B cell (primary cell): ENCODE results near the gene PHOSPHO1. TPM values are rescaled to one million over a fixed set of nuclear protein-coding genes. Genes with fewer than 3 reads are reported as not detected.

Experiments used
- ATAC-seq: fragments of 200-7000 bp; cut with Tn5 transposase; one replicate; pipeline ENCODE4 v1.10.0; 2021; ENCODE audit warnings: low read depth, mild to moderate bottlenecking, moderate number of reproducible peaks, moderate library complexity
- CTCF ChIA-PET: fragments of 350-600 bp; sonication (Branson Sonifier 250); formaldehyde crosslinking; loops from one replicate; lab custom pipeline; 2021; ENCODE audit warnings: antibody characterized with exemption, inconsistent platforms; lab: Charles Lee
- POLR2A ChIA-PET: fragments of 350-600 bp; sonication (Branson Sonifier 250); formaldehyde crosslinking; loops from one replicate; lab custom pipeline; 2021; ENCODE audit warnings: antibody characterized with exemption; lab: Charles Lee
- DNase-seq: peaks from one replicate; pipeline ENCODE4 v3.0.0; 2013
- H2AFZ ChIP-seq: 2 replicates; pipeline ENCODE4 v1.6.1; 2012; ENCODE audit warnings: mild to moderate bottlenecking, low read depth, low read length; ENCODE audit not compliant: insufficient read depth, poor library complexity, severe bottlenecking
- H3K27ac ChIP-seq, 2 donors: 1 replicate in 1 of 2; 2 replicates in 1 of 2; pipeline ENCODE4 v1.5.1; 2012 to 2013; ENCODE audit warnings: low read length in 2 of 2, mild to moderate bottlenecking in 2 of 2, moderate library complexity in 1 of 2
- H3K27me3 ChIP-seq, 4 experiments: fragments of 200-600 bp in 1 of 4; sonication (generic) in 1 of 4; replicated peaks in 1 of 4; 1 replicate in 2 of 4; 2 replicates in 2 of 4; pipeline versions ENCODE4 v1.6.1 to v1.7.0; 2013 to 2016; ENCODE audit warnings: low read length in 3 of 4, mild to moderate bottlenecking in 2 of 4, mixed read lengths in 1 of 4, moderate library complexity in 1 of 4; ENCODE audit not compliant: insufficient read depth in 4 of 4, control insufficient read depth in 3 of 4; ENCODE audit errors: control extremely low read depth in 1 of 4
- H3K36me3 ChIP-seq, 2 experiments: replicated peaks in 1 of 2; 1 replicate in 1 of 2; 2 replicates in 1 of 2; pipeline versions ENCODE4 v1.6.1 to v1.7.1; 2013; ENCODE audit warnings: low read length in 1 of 2; ENCODE audit not compliant: insufficient read depth in 2 of 2, control insufficient read depth in 1 of 2; ENCODE audit errors: control extremely low read depth in 1 of 2, extremely low read depth in 1 of 2
- H3K4me1 ChIP-seq, 2 donors: fragments of 200-600 bp in 1 of 2; sonication (generic) in 1 of 2; 1 replicate in 1 of 2; 2 replicates in 1 of 2; pipeline versions ENCODE4 v1.5.1 to v1.6.1; 2013 to 2017; ENCODE audit warnings: low read length in 2 of 2; ENCODE audit not compliant: control insufficient read depth in 2 of 2, insufficient read depth in 2 of 2
- H3K4me2 ChIP-seq: replicated peaks from 2 replicates; pipeline ENCODE3; 2012; ENCODE audit warnings: mild to moderate bottlenecking, low read depth, low read length; ENCODE audit not compliant: poor library complexity, severe bottlenecking
- H3K4me3 ChIP-seq, 5 experiments: fragments of 200-600 bp in 1 of 5; sonication (generic) in 1 of 5; 1 replicate in 3 of 5; 2 replicates in 2 of 5; pipeline versions ENCODE4 v1.5.1 to v1.7.0; 2011 to 2016; ENCODE audit warnings: low read length in 4 of 5, mild to moderate bottlenecking in 4 of 5, low read depth in 2 of 5, control low read depth in 1 of 5, moderate library complexity in 1 of 5; ENCODE audit not compliant: insufficient read depth in 1 of 5; ENCODE audit errors: control extremely low read depth in 1 of 5, extremely low read depth in 1 of 5
- H3K79me2 ChIP-seq: fragments of 200-600 bp; sonication (generic); one replicate; pipeline ENCODE4 v1.6.0; 2016; ENCODE audit warnings: low read length; ENCODE audit not compliant: control insufficient read depth, insufficient read depth
- H3K9ac ChIP-seq: fragments of 200-600 bp; sonication (generic); 2 replicates; pipeline ENCODE4 v1.6.1; 2017; ENCODE audit warnings: mild to moderate bottlenecking, low read length, moderate library complexity
- H3K9me3 ChIP-seq, 3 donors: one replicate each; pipeline versions ENCODE4 v1.6.1 to v1.7.1; 2013; ENCODE audit warnings: low read length in 2 of 3; ENCODE audit not compliant: control insufficient read depth in 2 of 3, insufficient read depth in 1 of 3; ENCODE audit errors: control extremely low read depth in 1 of 3
- H4K20me1 ChIP-seq: 2 replicates; pipeline ENCODE4 v1.6.0; 2012; ENCODE audit warnings: mild to moderate bottlenecking, low read length; ENCODE audit not compliant: insufficient read depth, control insufficient read depth, poor library complexity, severe bottlenecking
- H3K27ac Mint-ChIP-seq: one replicate; pipeline ENCODE4 v1.8.0; 2021; ENCODE audit warnings: mixed read lengths
- H3K27me3 Mint-ChIP-seq: one replicate; pipeline ENCODE4 v1.8.0; 2021; ENCODE audit warnings: mixed read lengths
- H3K4me1 Mint-ChIP-seq: one replicate; pipeline ENCODE4 v1.8.0; 2021; ENCODE audit warnings: mixed read lengths
- H3K4me3 Mint-ChIP-seq: one replicate; pipeline ENCODE4 v1.8.0; 2021; ENCODE audit warnings: mixed read lengths
- H3K9me3 Mint-ChIP-seq: one replicate; pipeline ENCODE4 v1.8.0; 2022; ENCODE audit warnings: mixed read lengths; ENCODE audit not compliant: insufficient read depth
- EZH2 ChIP-seq: IDR thresholded peaks from 2 replicates; pipeline ENCODE4 v1.6.1; 2012; ENCODE audit warnings: borderline replicate concordance, low read depth, mild to moderate bottlenecking, moderate library complexity, low read length; ENCODE audit not compliant: insufficient read depth, poor library complexity, severe bottlenecking
- whole genome bisulfite sequencing: methylation state at CpG from one replicate; pipeline ENCODE4 v1.1.5; 2013; ENCODE audit warnings: missing lambda C conversion rate; ENCODE audit not compliant: insufficient coverage; 5-methylcytosine and 5-hydroxymethylcytosine counted together
- intact Hi-C: fragments of 100-400 bp; cut with micrococcal nuclease; formaldehyde crosslinking; loops from one replicate; pipeline ENCODE4 v1.10.0; 2022
- polyA plus RNA-seq: library from polyadenylated mRNA; depleted of rRNA; stranded (reverse); fragments of >200 nt; gene quantifications from 2 replicates; pipeline ENCODE4 v1.2.3, GENCODE V29; 2012
- total RNA-seq, 2 donors: library from RNA; stranded (reverse); fragments of 120-200 nt in 1 of 2; gene quantifications; 1 replicate in 1 of 2; 2 replicates in 1 of 2; pipeline versions ENCODE4 v1.2.3 to v1.2.4, GENCODE V29; 2013 to 2022
- TF ChIP-seq, protein P1 (sequence below): fragments of 200-600 bp; IDR thresholded peaks from one replicate; pipeline ENCODE4 v1.8.0; 2022; ENCODE audit warnings: antibody characterized with exemption, mild to moderate bottlenecking

PHOSPHO1 gene
- total and polyA plus RNA-seq, 2 donors (not counting 1 experiment from before 2014, with no cell fraction given): 0.15 TPM; not detected in 1

DNA sequence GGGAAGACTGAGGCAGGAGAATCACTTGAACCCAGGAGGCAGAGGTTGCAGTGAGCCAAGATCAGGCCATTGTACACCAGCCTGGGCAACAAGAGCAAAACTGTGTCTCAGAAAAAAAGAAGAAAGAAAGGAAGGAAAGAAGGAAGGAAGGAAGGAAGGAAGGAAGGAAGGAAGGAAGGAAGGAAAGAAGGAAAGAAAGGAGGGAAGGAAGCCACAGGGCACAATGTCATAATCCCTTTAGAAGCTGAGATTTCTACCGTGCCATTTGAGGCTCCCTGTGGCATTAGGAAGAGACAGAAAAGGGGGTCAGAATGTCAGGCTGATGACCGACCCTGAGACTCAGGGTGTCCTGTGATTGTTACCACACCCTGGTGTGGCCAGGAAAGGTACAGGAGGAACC lies 26.8 kb downstream of the PHOSPHO1 start:
- CTCF ChIA-PET: interaction anchor here (2.8 kb wide), 1 partner anchor 23 kb away, joined by 13 read pairs; no protein-coding TSS in a partner anchor
- Histone ChIP-seq H3K27ac (no peak overlapping the region), H3K9me3 (no peaks in the 10 kb centered on the region), H3K36me3 (peaks cover 0 to 3% of the 10 kb centered on the region in 2 experiments), H4K20me1 (no peaks in the 10 kb centered on the region), H3K4me1 (peaks cover under 1 to 5% of the 10 kb centered on the region in 2 donors), H3K27me3 (no peaks in the 10 kb centered on the region), H3K4me3 (no peak overlapping the region), H3K9ac (no peak overlapping the region), H3K4me2 (no peak overlapping the region), H2AFZ (no peak overlapping the region), H3K79me2 (peaks cover 14% of the 10 kb centered on the region)
- no peak for ATAC-seq
- DNase-seq: no peak
- no peak for TF ChIP-seq EZH2
- TF ChIP-seq, protein P1, sequence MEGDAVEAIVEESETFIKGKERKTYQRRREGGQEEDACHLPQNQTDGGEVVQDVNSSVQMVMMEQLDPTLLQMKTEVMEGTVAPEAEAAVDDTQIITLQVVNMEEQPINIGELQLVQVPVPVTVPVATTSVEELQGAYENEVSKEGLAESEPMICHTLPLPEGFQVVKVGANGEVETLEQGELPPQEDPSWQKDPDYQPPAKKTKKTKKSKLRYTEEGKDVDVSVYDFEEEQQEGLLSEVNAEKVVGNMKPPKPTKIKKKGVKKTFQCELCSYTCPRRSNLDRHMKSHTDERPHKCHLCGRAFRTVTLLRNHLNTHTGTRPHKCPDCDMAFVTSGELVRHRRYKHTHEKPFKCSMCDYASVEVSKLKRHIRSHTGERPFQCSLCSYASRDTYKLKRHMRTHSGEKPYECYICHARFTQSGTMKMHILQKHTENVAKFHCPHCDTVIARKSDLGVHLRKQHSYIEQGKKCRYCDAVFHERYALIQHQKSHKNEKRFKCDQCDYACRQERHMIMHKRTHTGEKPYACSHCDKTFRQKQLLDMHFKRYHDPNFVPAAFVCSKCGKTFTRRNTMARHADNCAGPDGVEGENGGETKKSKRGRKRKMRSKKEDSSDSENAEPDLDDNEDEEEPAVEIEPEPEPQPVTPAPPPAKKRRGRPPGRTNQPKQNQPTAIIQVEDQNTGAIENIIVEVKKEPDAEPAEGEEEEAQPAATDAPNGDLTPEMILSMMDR: no peak
- WGBS: 94% methylated on average over 2 of the region's 2 CpGs
- POLR2A ChIA-PET: no interaction called here
- no peak overlapping the region for H3K27ac Mint-ChIP-seq
- no peaks in the 10 kb centered on the region for H3K9me3 Mint-ChIP-seq
- H3K4me3 Mint-ChIP-seq: no peak overlapping the region
- intact Hi-C loops: no loop called here
- H3K27me3 Mint-ChIP-seq: no peaks in the 10 kb centered on the region
- H3K4me1 Mint-ChIP-seq: peaks cover 1% of the 10 kb centered on the region

DNA sequence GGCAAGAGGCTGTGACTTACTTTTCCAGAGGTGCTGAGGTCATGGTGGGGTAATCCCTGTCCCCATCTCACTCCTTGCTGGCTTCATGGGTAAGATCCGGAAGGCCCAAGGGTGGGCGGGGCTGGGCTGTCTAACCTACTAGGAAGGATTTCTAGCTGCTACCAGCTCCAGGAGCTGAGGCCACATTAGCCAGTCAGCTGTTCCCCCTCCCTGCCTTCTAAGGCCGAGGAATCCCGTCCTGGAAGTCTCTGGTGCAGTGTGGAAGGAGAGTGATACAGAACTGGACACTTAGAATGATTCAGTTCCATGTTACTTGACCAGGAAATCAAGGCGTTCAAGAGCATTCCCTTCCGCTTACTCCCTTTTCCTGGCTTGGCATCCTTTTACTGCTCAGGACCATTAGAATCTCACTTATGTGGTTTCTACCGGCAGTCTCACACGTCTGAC lies 29.1 kb downstream of the PHOSPHO1 start:
- ChIA-PET CTCF (interaction anchor here (1.9 to 4.5 kb wide), 2 partner anchors 20 to 25 kb away, joined by 7 to 32 read pairs; no protein-coding TSS in a partner anchor), POLR2A (no interaction called here)
- H3K27me3 ChIP-seq: no peaks in the 10 kb centered on the region
- ATAC-seq (no peak), DNase-seq (no peak)
- Mint-ChIP-seq H3K4me3 (no peak overlapping the region), H3K4me1 (no peaks in the 10 kb centered on the region), H3K27me3 (no peaks in the 10 kb centered on the region), H3K9me3 (no peaks in the 10 kb centered on the region), H3K27ac (no peak overlapping the region)
- no peak overlapping the region for H3K9ac ChIP-seq
- no peaks in the 10 kb centered on the region for H3K79me2 ChIP-seq
- H3K4me1 ChIP-seq: no peaks in the 10 kb centered on the region
- no peak overlapping the region for H2AFZ ChIP-seq
- TF ChIP-seq, protein P1: no peak
- H3K4me2 ChIP-seq: no peak overlapping the region
- no peaks in the 10 kb centered on the region for H3K9me3 ChIP-seq
- no peaks in the 10 kb centered on the region for H4K20me1 ChIP-seq
- 99% methylated on average over 6 of the region's 8 CpGs for WGBS
- H3K27ac ChIP-seq: no peak overlapping the region
- intact Hi-C loops: no loop called here
- H3K4me3 ChIP-seq: no peak overlapping the region
- peaks cover 0 to 3% of the 10 kb centered on the region in 2 experiments for H3K36me3 ChIP-seq
